ENCODE results near the gene GIGYF1. TPM values are rescaled to one million over a fixed set of nuclear protein-coding genes. Genes with fewer than 3 reads are reported as not detected.

The GIGYF1 gene
- total and polyA plus RNA-seq, 2 of the 13 experiments (the other 11 are each of a cell fraction or from before 2014, with no cell fraction given): 7.6 to 16.1 TPM

- TF ChIP-seq, protein P1, sequence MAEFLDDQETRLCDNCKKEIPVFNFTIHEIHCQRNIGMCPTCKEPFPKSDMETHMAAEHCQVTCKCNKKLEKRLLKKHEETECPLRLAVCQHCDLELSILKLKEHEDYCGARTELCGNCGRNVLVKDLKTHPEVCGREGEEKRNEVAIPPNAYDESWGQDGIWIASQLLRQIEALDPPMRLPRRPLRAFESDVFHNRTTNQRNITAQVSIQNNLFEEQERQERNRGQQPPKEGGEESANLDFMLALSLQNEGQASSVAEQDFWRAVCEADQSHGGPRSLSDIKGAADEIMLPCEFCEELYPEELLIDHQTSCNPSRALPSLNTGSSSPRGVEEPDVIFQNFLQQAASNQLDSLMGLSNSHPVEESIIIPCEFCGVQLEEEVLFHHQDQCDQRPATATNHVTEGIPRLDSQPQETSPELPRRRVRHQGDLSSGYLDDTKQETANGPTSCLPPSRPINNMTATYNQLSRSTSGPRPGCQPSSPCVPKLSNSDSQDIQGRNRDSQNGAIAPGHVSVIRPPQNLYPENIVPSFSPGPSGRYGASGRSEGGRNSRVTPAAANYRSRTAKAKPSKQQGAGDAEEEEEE (CRISPR knock-in tag; IDR thresholded peaks at IDR 0.05; ENCODE audit: borderline replicate concordance): no peak
- peak; percentile 78 for TF ChIP-seq IKZF4 (CRISPR knock-in tag; IDR thresholded peaks at IDR 0.05; ENCODE audit: borderline replicate concordance, low read depth, not compliant biosample characterization)
- TF ChIP-seq, protein P2, sequence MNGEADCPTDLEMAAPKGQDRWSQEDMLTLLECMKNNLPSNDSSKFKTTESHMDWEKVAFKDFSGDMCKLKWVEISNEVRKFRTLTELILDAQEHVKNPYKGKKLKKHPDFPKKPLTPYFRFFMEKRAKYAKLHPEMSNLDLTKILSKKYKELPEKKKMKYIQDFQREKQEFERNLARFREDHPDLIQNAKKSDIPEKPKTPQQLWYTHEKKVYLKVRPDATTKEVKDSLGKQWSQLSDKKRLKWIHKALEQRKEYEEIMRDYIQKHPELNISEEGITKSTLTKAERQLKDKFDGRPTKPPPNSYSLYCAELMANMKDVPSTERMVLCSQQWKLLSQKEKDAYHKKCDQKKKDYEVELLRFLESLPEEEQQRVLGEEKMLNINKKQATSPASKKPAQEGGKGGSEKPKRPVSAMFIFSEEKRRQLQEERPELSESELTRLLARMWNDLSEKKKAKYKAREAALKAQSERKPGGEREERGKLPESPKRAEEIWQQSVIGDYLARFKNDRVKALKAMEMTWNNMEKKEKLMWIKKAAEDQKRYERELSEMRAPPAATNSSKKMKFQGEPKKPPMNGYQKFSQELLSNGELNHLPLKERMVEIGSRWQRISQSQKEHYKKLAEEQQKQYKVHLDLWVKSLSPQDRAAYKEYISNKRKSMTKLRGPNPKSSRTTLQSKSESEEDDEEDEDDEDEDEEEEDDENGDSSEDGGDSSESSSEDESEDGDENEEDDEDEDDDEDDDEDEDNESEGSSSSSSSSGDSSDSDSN (CRISPR knock-in tag; IDR thresholded peaks at IDR 0.05): no peak; the same call in 1 of the 2 replicates
- 0 out of 2 replicates have a peak, but pooled peaks have one; percentile 41 for TF ChIP-seq ZNF547 (CRISPR knock-in tag; IDR thresholded peaks at IDR 0.05)
- no peak for TF ChIP-seq TBP (CRISPR knock-in tag; IDR thresholded peaks at IDR 0.05)
- peak; percentile 64; the same call in 1 of the 2 replicates for TF ChIP-seq ZFY (CRISPR knock-in tag; IDR thresholded peaks at IDR 0.05)
- TF ChIP-seq SATB2 (CRISPR knock-in tag; IDR thresholded peaks at IDR 0.05): no peak
- peak; percentile 80 for TF ChIP-seq ZMYM3 (CRISPR knock-in tag; IDR thresholded peaks at IDR 0.05)
- peak; percentile 90 for TF ChIP-seq HNRNPL (IDR thresholded peaks at IDR 0.05; ENCODE audit: low read depth, low read length)
- TF ChIP-seq ZMYM2 (CRISPR knock-in tag; IDR thresholded peaks at IDR 0.05): 0 out of 2 replicates have a peak, but pooled peaks have one; percentile 21
- 0 out of 2 replicates have a peak, but pooled peaks have one; percentile 17 for TF ChIP-seq GATA4 (IDR thresholded peaks at IDR 0.05; ENCODE audit: borderline replicate concordance, low read depth)
- TF ChIP-seq ZNF674 (CRISPR knock-in tag; IDR thresholded peaks at IDR 0.05; ENCODE audit: low read depth): no peak
- 0 out of 2 replicates have a peak, but pooled peaks have one; percentile 34 for TF ChIP-seq ZNF747 (CRISPR knock-in tag; IDR thresholded peaks at IDR 0.05; ENCODE audit: borderline replicate concordance)
- TF ChIP-seq, protein P3, sequence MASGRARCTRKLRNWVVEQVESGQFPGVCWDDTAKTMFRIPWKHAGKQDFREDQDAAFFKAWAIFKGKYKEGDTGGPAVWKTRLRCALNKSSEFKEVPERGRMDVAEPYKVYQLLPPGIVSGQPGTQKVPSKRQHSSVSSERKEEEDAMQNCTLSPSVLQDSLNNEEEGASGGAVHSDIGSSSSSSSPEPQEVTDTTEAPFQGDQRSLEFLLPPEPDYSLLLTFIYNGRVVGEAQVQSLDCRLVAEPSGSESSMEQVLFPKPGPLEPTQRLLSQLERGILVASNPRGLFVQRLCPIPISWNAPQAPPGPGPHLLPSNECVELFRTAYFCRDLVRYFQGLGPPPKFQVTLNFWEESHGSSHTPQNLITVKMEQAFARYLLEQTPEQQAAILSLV (CRISPR knock-in tag; IDR thresholded peaks at IDR 0.05; ENCODE audit: borderline replicate concordance): 0 out of 2 replicates have a peak, but pooled peaks have one; percentile 13
- TF ChIP-seq FOXK1 (CRISPR knock-in tag; IDR thresholded peaks at IDR 0.05; ENCODE audit: borderline replicate concordance, low read depth): no peak
- no peak for TF ChIP-seq ZNF34 (CRISPR knock-in tag; IDR thresholded peaks at IDR 0.05; ENCODE audit: borderline replicate concordance)
- TF ChIP-seq AGO2 (optimal IDR thresholded peaks at IDR 0.05; ENCODE audit: low read depth, low read length): no peak
- TF ChIP-seq, protein P4, sequence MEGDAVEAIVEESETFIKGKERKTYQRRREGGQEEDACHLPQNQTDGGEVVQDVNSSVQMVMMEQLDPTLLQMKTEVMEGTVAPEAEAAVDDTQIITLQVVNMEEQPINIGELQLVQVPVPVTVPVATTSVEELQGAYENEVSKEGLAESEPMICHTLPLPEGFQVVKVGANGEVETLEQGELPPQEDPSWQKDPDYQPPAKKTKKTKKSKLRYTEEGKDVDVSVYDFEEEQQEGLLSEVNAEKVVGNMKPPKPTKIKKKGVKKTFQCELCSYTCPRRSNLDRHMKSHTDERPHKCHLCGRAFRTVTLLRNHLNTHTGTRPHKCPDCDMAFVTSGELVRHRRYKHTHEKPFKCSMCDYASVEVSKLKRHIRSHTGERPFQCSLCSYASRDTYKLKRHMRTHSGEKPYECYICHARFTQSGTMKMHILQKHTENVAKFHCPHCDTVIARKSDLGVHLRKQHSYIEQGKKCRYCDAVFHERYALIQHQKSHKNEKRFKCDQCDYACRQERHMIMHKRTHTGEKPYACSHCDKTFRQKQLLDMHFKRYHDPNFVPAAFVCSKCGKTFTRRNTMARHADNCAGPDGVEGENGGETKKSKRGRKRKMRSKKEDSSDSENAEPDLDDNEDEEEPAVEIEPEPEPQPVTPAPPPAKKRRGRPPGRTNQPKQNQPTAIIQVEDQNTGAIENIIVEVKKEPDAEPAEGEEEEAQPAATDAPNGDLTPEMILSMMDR (CRISPR knock-in tag; IDR thresholded peaks at IDR 0.05): peak; percentile 28; the same call in 1 of the 2 replicates
- TF ChIP-seq REPIN1 (CRISPR knock-in tag; IDR thresholded peaks at IDR 0.05; ENCODE audit: borderline replicate concordance, low read depth): no peak
- TF ChIP-seq ATF1 (CRISPR knock-in tag; IDR thresholded peaks at IDR 0.05): no peak
- TF ChIP-seq, protein P5, sequence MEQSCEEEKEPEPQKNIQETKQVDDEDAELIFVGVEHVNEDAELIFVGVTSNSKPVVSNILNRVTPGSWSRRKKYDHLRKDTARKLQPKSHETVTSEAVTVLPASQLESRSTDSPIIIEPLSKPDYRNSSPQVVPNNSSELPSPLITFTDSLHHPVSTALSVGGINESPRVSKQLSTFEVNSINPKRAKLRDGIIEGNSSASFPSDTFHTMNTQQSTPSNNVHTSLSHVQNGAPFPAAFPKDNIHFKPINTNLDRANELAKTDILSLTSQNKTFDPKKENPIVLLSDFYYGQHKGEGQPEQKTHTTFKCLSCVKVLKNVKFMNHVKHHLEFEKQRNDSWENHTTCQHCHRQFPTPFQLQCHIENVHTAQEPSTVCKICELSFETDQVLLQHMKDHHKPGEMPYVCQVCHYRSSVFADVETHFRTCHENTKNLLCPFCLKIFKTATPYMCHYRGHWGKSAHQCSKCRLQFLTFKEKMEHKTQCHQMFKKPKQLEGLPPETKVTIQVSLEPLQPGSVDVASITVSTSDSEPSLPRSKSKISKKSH (CRISPR knock-in tag; IDR thresholded peaks at IDR 0.05; ENCODE audit: borderline replicate concordance): peak; percentile 49; the same call in 1 of the 2 replicates
Measured at GRCh38 chr7:100723732-100724275, 29.8 kb upstream of the GIGYF1 start (continued).

Measured in HepG2 (cell line).